ENCODE results near the gene RNGTT.
"Not testable (repeated sequence)": the region's sequence is repeated elsewhere in the genome, so short reads cannot be mapped to it uniquely, and the experiment has no call there.

RNGTT gene

GRCh38 chr6:88972504-88973423 is 9.3 kb upstream of the RNGTT start:
- H3K4me1 ChIP-seq, result no peaks in the 10 kb centered on the region
- H3K4me3 ChIP-seq, result no peak overlapping the region
- H3K36me3 ChIP-seq, result no peaks in the 10 kb centered on the region
- no peaks in the 10 kb centered on the region for H4K20me1 ChIP-seq
- H3K27ac ChIP-seq, result no peak overlapping the region
- no peak overlapping the region for H3K4me2 ChIP-seq
- H3K9ac ChIP-seq, result no peak overlapping the region
- TF ChIP-seq Cebpa-rat (IDR thresholded peaks at IDR 0.05), result no peak
- no peaks in the 10 kb centered on the region for H3K27me3 ChIP-seq
- no peaks in the 10 kb centered on the region for H3K9me3 ChIP-seq

- Histone ChIP-seq H3K4me3 (no peak overlapping the region), H3K4me2 (no peak overlapping the region), H3K27me3 (no peaks in the 10 kb centered on the region), H4K20me1 (no peaks in the 10 kb centered on the region), H3K4me1 (no peaks in the 10 kb centered on the region), H3K36me3 (no peaks in the 10 kb centered on the region), H3K9ac (no peak overlapping the region), H3K27ac (no peak overlapping the region), H3K9me3 (no peaks in the 10 kb centered on the region)
- no peak for TF ChIP-seq Cebpa-rat (IDR thresholded peaks at IDR 0.05)
Observed at GRCh38 chr6:88970301-88970700, 6.9 kb upstream of the RNGTT start.

- H3K4me3 ChIP-seq, H3K27ac ChIP-seq, H3K9ac ChIP-seq, H3K4me1 ChIP-seq, H3K4me2 ChIP-seq, H3K9me3 ChIP-seq, H4K20me1 ChIP-seq, H3K36me3 ChIP-seq, H3K27me3 ChIP-seq: not testable (repeated sequence)
Observed at GRCh38 chr6:88969255-88969654, 5.8 kb upstream of the RNGTT start.

GRCh38 chr6:88967891-88968290 is 4.5 kb upstream of the RNGTT start:
- Histone ChIP-seq H3K4me1 (peaks cover 8% of the 10 kb centered on the region; the same call in 1 of the 2 replicates), H3K9me3 (no peaks in the 10 kb centered on the region), H3K9ac (no peak overlapping the region), H3K36me3 (no peaks in the 10 kb centered on the region), H3K27ac (no peak overlapping the region), H4K20me1 (no peaks in the 10 kb centered on the region), H3K4me2 (no peak overlapping the region), H3K27me3 (no peaks in the 10 kb centered on the region), H3K4me3 (no peak overlapping the region)
- no peak for TF ChIP-seq Cebpa-rat (IDR thresholded peaks at IDR 0.05)

GRCh38 chr6:88965691-88966090 is 2.3 kb upstream of the RNGTT start:
- H3K36me3 ChIP-seq, result no peaks in the 10 kb centered on the region
- H3K4me1 ChIP-seq, result peaks cover 18% of the 10 kb centered on the region
- H3K4me3 ChIP-seq, result no peak overlapping the region
- H3K9ac ChIP-seq, result no peak overlapping the region
- H3K27me3 ChIP-seq, result no peaks in the 10 kb centered on the region
- H4K20me1 ChIP-seq, result no peaks in the 10 kb centered on the region
- no peak overlapping the region for H3K27ac ChIP-seq
- no peaks in the 10 kb centered on the region for H3K9me3 ChIP-seq
- TF ChIP-seq Cebpa-rat (IDR thresholded peaks at IDR 0.05), result no peak
- no peak overlapping the region for H3K4me2 ChIP-seq

GRCh38 chr6:88964509-88964908 is 1.1 kb upstream of the RNGTT start:
- H3K9me3 ChIP-seq, result no peaks in the 10 kb centered on the region
- peaks cover 18% of the 10 kb centered on the region for H3K4me1 ChIP-seq
- no peak overlapping the region for H3K27ac ChIP-seq
- no peak for TF ChIP-seq Cebpa-rat (IDR thresholded peaks at IDR 0.05)
- H3K36me3 ChIP-seq, result no peaks in the 10 kb centered on the region
- H3K4me3 ChIP-seq, result peak overlapping the region; percentile 80
- H3K4me2 ChIP-seq, result peak overlapping the region; percentile 69
- H4K20me1 ChIP-seq, result no peaks in the 10 kb centered on the region
- peak overlapping the region; percentile 83; the same call in 1 of the 2 replicates for H3K9ac ChIP-seq
- H3K27me3 ChIP-seq, result no peaks in the 10 kb centered on the region

- Histone ChIP-seq H3K4me3 (no peak overlapping the region), H3K9me3 (peaks cover 21% of the 10 kb centered on the region), H3K27ac (no peak overlapping the region), H3K36me3 (0 out of 2 replicates have a peak, but pooled peaks cover 3% of the 10 kb centered on the region), H4K20me1 (no peaks in the 10 kb centered on the region), H3K4me1 (peaks cover 10% of the 10 kb centered on the region), H3K9ac (no peak overlapping the region), H3K4me2 (no peak overlapping the region), H3K27me3 (no peaks in the 10 kb centered on the region)
- TF ChIP-seq Cebpa-rat (IDR thresholded peaks at IDR 0.05), result no peak
Observed at GRCh38 chr6:88958842-88959241, 4.6 kb downstream of the RNGTT start.

- Histone ChIP-seq H3K4me2 (no peak overlapping the region), H3K9ac (no peak overlapping the region), H3K4me3 (no peak overlapping the region), H3K9me3 (peaks cover 58% of the 10 kb centered on the region), H3K27me3 (no peaks in the 10 kb centered on the region), H3K4me1 (no peaks in the 10 kb centered on the region), H3K36me3 (peaks cover 26% of the 10 kb centered on the region), H4K20me1 (no peaks in the 10 kb centered on the region), H3K27ac (no peak overlapping the region)
- TF ChIP-seq Cebpa-rat (IDR thresholded peaks at IDR 0.05), result no peak
Observed at GRCh38 chr6:88953550-88954386, 9.7 kb downstream of the RNGTT start.

- peaks cover 58% of the 10 kb centered on the region for H3K9me3 ChIP-seq
Observed at GRCh38 chr6:88952065-88952704, 11.2 kb downstream of the RNGTT start.

More at GRCh38 chr6:88952065-88952704, 11.2 kb downstream of the RNGTT start:
- no peaks in the 10 kb centered on the region for H3K27me3 ChIP-seq
- H3K4me3 ChIP-seq, result no peak overlapping the region
- no peak overlapping the region for H3K4me2 ChIP-seq
- no peaks in the 10 kb centered on the region for H4K20me1 ChIP-seq
- TF ChIP-seq Cebpa-rat (IDR thresholded peaks at IDR 0.05), result no peak
- H3K36me3 ChIP-seq, result peaks cover 26% of the 10 kb centered on the region
- no peak overlapping the region for H3K9ac ChIP-seq
- no peaks in the 10 kb centered on the region for H3K4me1 ChIP-seq
- no peak overlapping the region for H3K27ac ChIP-seq
